Measurements from ENCODE around the gene ZCCHC2. TPM values are rescaled to one million over a fixed set of nuclear protein-coding genes. Genes with fewer than 3 reads are reported as not detected.

The ZCCHC2 gene
- total and polyA plus RNA-seq, 2 of the 13 experiments (the other 11 are each of a cell fraction or from before 2014, with no cell fraction given) = 62.5 to 76.1 TPM

GRCh38 chr18:62607302-62607701, 84.5 kb downstream of the ZCCHC2 start (continued):
- no peak for TF ChIP-seq ZNF761 (CRISPR knock-in tag; conservative IDR thresholded peaks at IDR 0.05)
- no peak for TF ChIP-seq ZNF777 (CRISPR knock-in tag; IDR thresholded peaks at IDR 0.05)
- no peak for TF ChIP-seq TEAD2 (CRISPR knock-in tag; IDR thresholded peaks at IDR 0.05)
- no peak; the same call in 1 of the 2 replicates for TF ChIP-seq HMG20A (CRISPR knock-in tag; IDR thresholded peaks at IDR 0.05; ENCODE audit: borderline replicate concordance)
- no peak for TF ChIP-seq FOXA3 (CRISPR knock-in tag; IDR thresholded peaks at IDR 0.05)
- TF ChIP-seq RNF219 (CRISPR knock-in tag; IDR thresholded peaks at IDR 0.05) = no peak
- no peak for TF ChIP-seq TBP (CRISPR knock-in tag; IDR thresholded peaks at IDR 0.05)
- no peak for TF ChIP-seq BATF2 (CRISPR knock-in tag; IDR thresholded peaks at IDR 0.05)
- TF ChIP-seq ZNF138 (CRISPR knock-in tag; IDR thresholded peaks at IDR 0.05; ENCODE audit: low read depth) = no peak
- TF ChIP-seq CSRNP2 (CRISPR knock-in tag; conservative IDR thresholded peaks at IDR 0.05; ENCODE audit: low read depth) = no peak
- no peak for TF ChIP-seq SIN3B (IDR thresholded peaks at IDR 0.05; ENCODE audit: low read length)
- TF ChIP-seq ZNF275 (CRISPR knock-in tag; IDR thresholded peaks at IDR 0.05; ENCODE audit: borderline replicate concordance) = no peak
- TF ChIP-seq ZBTB21 (CRISPR knock-in tag; IDR thresholded peaks at IDR 0.05) = no peak
- TF ChIP-seq ZNF597 (CRISPR knock-in tag; IDR thresholded peaks at IDR 0.05) = no peak
- TF ChIP-seq PAWR (CRISPR knock-in tag; IDR thresholded peaks at IDR 0.05; ENCODE audit: borderline replicate concordance) = no peak
- TF ChIP-seq ZSCAN5A (CRISPR knock-in tag; IDR thresholded peaks at IDR 0.05; ENCODE audit: borderline replicate concordance) = no peak
- TF ChIP-seq HMGXB3 (CRISPR knock-in tag; IDR thresholded peaks at IDR 0.05; ENCODE audit: borderline replicate concordance) = no peak
